Gastrocnemius medialis (tissue), 4 donors: ENCODE data around the gene HDAC6. TPM values are rescaled to one million over a fixed set of nuclear protein-coding genes. Genes with fewer than 3 reads are reported as not detected.

Experiments used
- ATAC-seq, 2 donors: fragments of 150-250 bp; one replicate each; pipeline ENCODE4 v1.9.1; 2016
- DNase-seq, 2 donors: peaks; one replicate each; pipeline ENCODE4 v3.0.0-alpha.2; 2019
- H3K27ac ChIP-seq, 4 donors: fragments of 200-600 bp; sonication (generic); 1 replicate in 1 of 4; 2 replicates in 3 of 4; pipeline ENCODE4 v1.5.1; 2016 to 2018; ENCODE audit warnings: mild to moderate bottlenecking in 2 of 4, moderate library complexity in 1 of 4
- H3K27me3 ChIP-seq, 3 donors: fragments of 200-600 bp; sonication (generic) in 2 of 3; 1 replicate in 1 of 3; 2 replicates in 2 of 3; pipeline versions ENCODE4 v1.5.1 to v1.6.0; 2016 to 2019; ENCODE audit warnings: mild to moderate bottlenecking in 1 of 3, moderate library complexity in 1 of 3
- H3K36me3 ChIP-seq, 2 donors: fragments of 200-600 bp; sonication (generic) in 1 of 2; one replicate each; pipeline ENCODE4 v1.5.1; 2017 to 2018
- H3K4me1 ChIP-seq, 2 donors: fragments of 200-600 bp; sonication (generic) in 1 of 2; one replicate each; pipeline ENCODE4 v1.5.1; 2016 to 2017; ENCODE audit warnings: mild to moderate bottlenecking in 2 of 2
- H3K4me3 ChIP-seq, 4 donors: fragments of 200-600 bp; sonication (generic) in 3 of 4; 1 replicate in 1 of 4; 2 replicates in 3 of 4; pipeline ENCODE4 v1.5.1; 2016 to 2019; ENCODE audit warnings: mild to moderate bottlenecking in 2 of 4
- H3K9me3 ChIP-seq, 3 donors: fragments of 200-600 bp; sonication (generic) in 2 of 3; 1 replicate in 1 of 3; 2 replicates in 2 of 3; pipeline ENCODE4 v1.5.1; 2016 to 2019
- POLR2A ChIP-seq, 2 donors: fragments of 450-650 bp; IDR thresholded peaks; one replicate each; pipeline ENCODE4 v1.6.1; 2017; ENCODE audit warnings: antibody characterized with exemption in 2 of 2, mild to moderate bottlenecking in 2 of 2, moderate library complexity in 2 of 2
- in situ Hi-C, 4 donors: fragments of 200-750 bp; cut with MboI; loops; one replicate each; pipeline versions ENCODE4 v1.15.0 to v1.8.0; 2017; ENCODE audit warnings: low sequenced_read_pairs in 4 of 4
- intact Hi-C: fragments of 100-400 bp; cut with DNase I; formaldehyde crosslinking; loops from one replicate; pipeline ENCODE4 v1.15.1; 2023; ENCODE audit warnings: low total_unique reads
- total RNA-seq, 4 donors: library from RNA; depleted of rRNA; stranded (reverse); fragments of >200 nt; gene quantifications; one replicate each; pipeline versions ENCODE4 v1.1.0 to v1.2.3, GENCODE V29; 2016
- TF ChIP-seq, protein P1 (sequence below), 5 experiments: fragments of 450-650 bp in 3 of 5; fragments of 200-600 bp in 2 of 5; sonication (generic) in 2 of 5; IDR thresholded peaks in 4 of 5; conservative IDR thresholded peaks in 1 of 5; 1 replicate in 4 of 5; 2 replicates in 1 of 5; pipeline ENCODE4 v1.5.1; 2016 to 2019; ENCODE audit warnings: antibody characterized with exemption in 5 of 5, mild to moderate bottlenecking in 3 of 5, moderate library complexity in 3 of 5

HDAC6 gene
- total RNA-seq, 4 donors from 2014 or later, result 38.2 to 92.2 (median 61.3) TPM

- H3K36me3 ChIP-seq, result no peaks in the 10 kb centered on the region
- no peak overlapping the region for H3K27ac ChIP-seq
- H3K4me3 ChIP-seq, result no peak overlapping the region
- no peaks in the 10 kb centered on the region for H3K27me3 ChIP-seq
- DNase-seq (no peak), ATAC-seq (no peak)
- intact Hi-C loops (no loop called here), in situ Hi-C loops (no loop called here)
- no peaks in the 10 kb centered on the region for H3K4me1 ChIP-seq
- H3K9me3 ChIP-seq, result no peaks in the 10 kb centered on the region
- TF ChIP-seq, protein P1, sequence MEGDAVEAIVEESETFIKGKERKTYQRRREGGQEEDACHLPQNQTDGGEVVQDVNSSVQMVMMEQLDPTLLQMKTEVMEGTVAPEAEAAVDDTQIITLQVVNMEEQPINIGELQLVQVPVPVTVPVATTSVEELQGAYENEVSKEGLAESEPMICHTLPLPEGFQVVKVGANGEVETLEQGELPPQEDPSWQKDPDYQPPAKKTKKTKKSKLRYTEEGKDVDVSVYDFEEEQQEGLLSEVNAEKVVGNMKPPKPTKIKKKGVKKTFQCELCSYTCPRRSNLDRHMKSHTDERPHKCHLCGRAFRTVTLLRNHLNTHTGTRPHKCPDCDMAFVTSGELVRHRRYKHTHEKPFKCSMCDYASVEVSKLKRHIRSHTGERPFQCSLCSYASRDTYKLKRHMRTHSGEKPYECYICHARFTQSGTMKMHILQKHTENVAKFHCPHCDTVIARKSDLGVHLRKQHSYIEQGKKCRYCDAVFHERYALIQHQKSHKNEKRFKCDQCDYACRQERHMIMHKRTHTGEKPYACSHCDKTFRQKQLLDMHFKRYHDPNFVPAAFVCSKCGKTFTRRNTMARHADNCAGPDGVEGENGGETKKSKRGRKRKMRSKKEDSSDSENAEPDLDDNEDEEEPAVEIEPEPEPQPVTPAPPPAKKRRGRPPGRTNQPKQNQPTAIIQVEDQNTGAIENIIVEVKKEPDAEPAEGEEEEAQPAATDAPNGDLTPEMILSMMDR (IDR thresholded peaks at IDR 0.05 in 4 of 5, conservative IDR thresholded peaks at IDR 0.05 in 1 of 5), result no peak
- no peak for TF ChIP-seq POLR2A (IDR thresholded peaks at IDR 0.05)
These were observed 11.4 kb upstream of the HDAC6 start for GRCh38 chrX:48790477-48790876.

GRCh38 chrX:48791063-48791820, 10.6 kb upstream of the HDAC6 start:
- ATAC-seq (no peak), DNase-seq (no peak)
- H3K4me1 ChIP-seq, result no peaks in the 10 kb centered on the region
- in situ Hi-C loops (no loop called here), intact Hi-C loops (no loop called here)
- H3K9me3 ChIP-seq, result no peaks in the 10 kb centered on the region
- H3K4me3 ChIP-seq, result no peak overlapping the region
- no peaks in the 10 kb centered on the region for H3K36me3 ChIP-seq
- H3K27me3 ChIP-seq, result no peaks in the 10 kb centered on the region
- no peak overlapping the region for H3K27ac ChIP-seq
- TF ChIP-seq, protein P1 (IDR thresholded peaks at IDR 0.05 in 4 of 5, conservative IDR thresholded peaks at IDR 0.05 in 1 of 5), result no peak
- TF ChIP-seq POLR2A (IDR thresholded peaks at IDR 0.05), result no peak

DNA sequence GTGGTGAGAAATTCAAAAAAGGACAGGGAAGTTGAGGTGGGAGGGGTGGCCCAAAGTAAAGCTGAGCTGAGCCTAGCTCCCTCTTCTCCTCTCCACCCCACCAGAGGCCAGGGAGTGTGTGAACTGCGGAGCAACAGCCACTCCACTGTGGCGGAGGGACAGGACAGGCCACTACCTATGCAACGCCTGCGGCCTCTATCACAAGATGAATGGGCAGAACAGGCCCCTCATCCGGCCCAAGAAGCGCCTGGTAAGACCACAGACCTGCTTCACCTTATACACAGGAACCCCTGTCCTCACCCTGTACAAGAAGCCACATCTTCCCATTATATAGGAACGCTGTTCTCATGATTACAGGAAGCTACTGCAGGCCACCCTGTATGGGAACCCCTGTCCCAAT, 9.6 kb upstream of the HDAC6 start:
- Histone ChIP-seq H3K27me3 (no peaks in the 10 kb centered on the region), H3K4me3 (no peak overlapping the region), H3K9me3 (no peaks in the 10 kb centered on the region), H3K36me3 (no peaks in the 10 kb centered on the region), H3K4me1 (no peaks in the 10 kb centered on the region), H3K27ac (no peak overlapping the region)
- in situ Hi-C loops (no loop called here), intact Hi-C loops (no loop called here)
- DNase-seq (no peak), ATAC-seq (no peak)
- no peak for TF ChIP-seq POLR2A (IDR thresholded peaks at IDR 0.05)
- TF ChIP-seq, protein P1 (IDR thresholded peaks at IDR 0.05 in 4 of 5, conservative IDR thresholded peaks at IDR 0.05 in 1 of 5), result no peak

DNA sequence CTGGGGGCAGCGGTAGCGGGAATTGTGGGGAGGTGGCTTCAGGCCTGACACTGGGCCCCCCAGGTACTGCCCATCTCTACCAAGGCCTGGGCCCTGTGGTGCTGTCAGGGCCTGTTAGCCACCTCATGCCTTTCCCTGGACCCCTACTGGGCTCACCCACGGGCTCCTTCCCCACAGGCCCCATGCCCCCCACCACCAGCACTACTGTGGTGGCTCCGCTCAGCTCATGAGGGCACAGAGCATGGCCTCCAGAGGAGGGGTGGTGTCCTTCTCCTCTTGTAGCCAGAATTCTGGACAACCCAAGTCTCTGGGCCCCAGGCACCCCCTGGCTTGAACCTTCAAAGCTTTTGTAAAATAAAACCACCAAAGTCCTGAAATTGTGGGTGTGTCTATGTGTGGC, 7.9 kb upstream of the HDAC6 start:
- no peak overlapping the region for H3K27ac ChIP-seq
- intact Hi-C loops, result no loop called here
- H3K4me1 ChIP-seq, result no peaks in the 10 kb centered on the region
- in situ Hi-C loops, result no loop called here
- H3K36me3 ChIP-seq, result no peaks in the 10 kb centered on the region
- no peaks in the 10 kb centered on the region for H3K9me3 ChIP-seq
- ATAC-seq, result no peak
- H3K4me3 ChIP-seq, result no peak overlapping the region
- no peaks in the 10 kb centered on the region for H3K27me3 ChIP-seq
- no peak for DNase-seq
- TF ChIP-seq, protein P1 (IDR thresholded peaks at IDR 0.05 in 4 of 5, conservative IDR thresholded peaks at IDR 0.05 in 1 of 5), result no peak
- TF ChIP-seq POLR2A (IDR thresholded peaks at IDR 0.05), result no peak
